Parathyroid adenoma (tissue), 2 donors: ENCODE results near the gene ARHGAP10.

Experiments used
- H2AFZ ChIP-seq: fragments of 300-600 bp; sonication (generic); one replicate; pipeline ENCODE4 v1.7.0; 2017; ENCODE audit warnings: antibody characterized with exemption, mild to moderate bottlenecking
- H3K27ac ChIP-seq: fragments of 300-600 bp; sonication (generic); one replicate; pipeline ENCODE4 v1.7.0; 2017
- H3K27me3 ChIP-seq: fragments of 300-600 bp; sonication (generic); one replicate; pipeline ENCODE4 v1.7.0; 2017; ENCODE audit warnings: low read length; ENCODE audit not compliant: control insufficient read depth, insufficient read depth
- H3K36me3 ChIP-seq: fragments of 300-600 bp; sonication (generic); one replicate; pipeline ENCODE4 v1.7.0; 2017; ENCODE audit warnings: low read length; ENCODE audit not compliant: control insufficient read depth, insufficient read depth
- H3K4me1 ChIP-seq: fragments of 300-600 bp; sonication (generic); one replicate; pipeline ENCODE4 v1.7.0; 2017; ENCODE audit warnings: control low read depth
- H3K4me2 ChIP-seq: fragments of 300-600 bp; sonication (generic); one replicate; pipeline ENCODE4 v1.7.0; 2017; ENCODE audit warnings: low read length
- H3K4me3 ChIP-seq: fragments of 300-600 bp; sonication (generic); one replicate; pipeline ENCODE4 v1.7.0; 2017; ENCODE audit warnings: low read depth, low read length
- H3K79me2 ChIP-seq: fragments of 300-600 bp; sonication (generic); one replicate; pipeline ENCODE4 v1.7.0; 2017; ENCODE audit warnings: control low read depth
- H3K9ac ChIP-seq: fragments of 300-600 bp; sonication (generic); one replicate; pipeline ENCODE4 v1.7.0; 2017; ENCODE audit warnings: mild to moderate bottlenecking
- H3K9me3 ChIP-seq: fragments of 300-600 bp; sonication (generic); one replicate; pipeline ENCODE4 v1.7.0; 2017; ENCODE audit warnings: low read length; ENCODE audit not compliant: control insufficient read depth
- CTCF ChIP-seq: fragments of 300-600 bp; sonication (generic); IDR thresholded peaks from one replicate; pipeline ENCODE4 v1.7.0; 2017; ENCODE audit warnings: antibody characterized with exemption, mild to moderate bottlenecking
- donor health status: primary hyperparathyroidism.

ARHGAP10 gene

DNA sequence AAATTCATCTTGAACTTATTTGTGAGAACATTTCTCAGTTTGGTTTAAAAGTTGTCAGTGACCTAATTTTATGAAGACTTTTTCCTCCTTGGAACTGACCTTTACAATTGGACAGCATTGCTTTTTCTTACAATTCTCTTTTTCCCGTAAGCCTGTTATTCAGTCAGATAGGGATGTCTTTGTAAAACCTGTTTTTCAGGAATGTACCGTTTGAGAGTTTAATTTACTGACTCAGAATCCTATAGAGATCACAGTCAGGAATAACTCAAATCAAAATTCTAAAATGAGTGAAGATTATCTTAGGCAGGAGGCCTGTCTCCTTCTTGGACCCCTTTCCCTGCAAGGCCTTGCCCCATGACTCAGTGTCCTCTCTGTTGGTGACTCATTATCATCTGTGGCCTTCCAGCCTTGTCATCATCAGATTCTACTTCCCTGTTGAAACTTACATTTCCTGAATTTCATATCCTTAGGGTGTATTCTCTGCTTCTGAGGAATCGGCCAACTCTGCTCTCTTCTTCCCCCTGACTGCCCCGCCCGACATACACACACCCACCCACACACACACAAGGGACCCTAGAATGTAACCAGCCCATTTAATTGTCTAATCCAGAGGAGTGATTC lies 99.8 kb downstream of the ARHGAP10 start:
- H3K4me2 ChIP-seq: peak overlapping the region; percentile 5
- no peak overlapping the region for H3K4me3 ChIP-seq
- H2AFZ ChIP-seq: no peak overlapping the region
- H3K27me3 ChIP-seq: no peaks in the 10 kb centered on the region
- TF ChIP-seq CTCF: no peak
- no peaks in the 10 kb centered on the region for H3K79me2 ChIP-seq
- H3K9ac ChIP-seq: no peak overlapping the region
- peak overlapping the region; percentile 42 for H3K27ac ChIP-seq
- no peaks in the 10 kb centered on the region for H3K36me3 ChIP-seq
- peaks cover 4% of the 10 kb centered on the region for H3K4me1 ChIP-seq
- no peaks in the 10 kb centered on the region for H3K9me3 ChIP-seq

DNA sequence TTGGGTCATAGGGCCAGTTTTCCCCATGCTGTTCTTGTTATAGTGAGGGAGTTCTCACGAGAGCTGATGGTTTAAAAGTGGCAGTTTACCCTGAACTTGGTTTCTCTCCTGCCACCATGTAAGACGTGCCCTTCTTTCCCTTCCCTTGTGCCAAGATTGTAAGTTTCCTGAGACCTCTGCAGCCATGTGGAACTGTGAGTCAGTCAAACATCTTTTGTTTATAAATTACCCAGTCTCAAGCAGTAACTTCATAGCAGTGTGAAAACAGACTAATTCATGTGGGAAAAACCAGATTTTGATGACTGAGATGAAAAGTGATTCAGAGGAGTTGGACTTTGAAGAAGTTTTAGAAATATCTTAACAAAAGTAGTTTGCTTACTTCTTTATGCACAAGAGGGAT lies 101.4 kb downstream of the ARHGAP10 start:
- no peak overlapping the region for H2AFZ ChIP-seq
- no peaks in the 10 kb centered on the region for H3K79me2 ChIP-seq
- H3K27me3 ChIP-seq: no peaks in the 10 kb centered on the region
- H3K4me2 ChIP-seq: no peak overlapping the region
- peaks cover 4% of the 10 kb centered on the region for H3K4me1 ChIP-seq
- no peak overlapping the region for H3K9ac ChIP-seq
- H3K9me3 ChIP-seq: no peaks in the 10 kb centered on the region
- TF ChIP-seq CTCF: no peak
- H3K36me3 ChIP-seq: no peaks in the 10 kb centered on the region
- no peak overlapping the region for H3K27ac ChIP-seq
- no peak overlapping the region for H3K4me3 ChIP-seq

- Histone ChIP-seq H2AFZ (no peak overlapping the region), H3K79me2 (no peaks in the 10 kb centered on the region), H3K4me3 (no peak overlapping the region), H3K27me3 (no peaks in the 10 kb centered on the region), H3K4me1 (peaks cover 4% of the 10 kb centered on the region), H3K9me3 (no peaks in the 10 kb centered on the region), H3K4me2 (no peak overlapping the region), H3K9ac (no peak overlapping the region), H3K27ac (no peak overlapping the region), H3K36me3 (no peaks in the 10 kb centered on the region)
- TF ChIP-seq CTCF: no peak
These were observed 101.9 kb downstream of the ARHGAP10 start for GRCh38 chr4:147833741-147834140.

DNA sequence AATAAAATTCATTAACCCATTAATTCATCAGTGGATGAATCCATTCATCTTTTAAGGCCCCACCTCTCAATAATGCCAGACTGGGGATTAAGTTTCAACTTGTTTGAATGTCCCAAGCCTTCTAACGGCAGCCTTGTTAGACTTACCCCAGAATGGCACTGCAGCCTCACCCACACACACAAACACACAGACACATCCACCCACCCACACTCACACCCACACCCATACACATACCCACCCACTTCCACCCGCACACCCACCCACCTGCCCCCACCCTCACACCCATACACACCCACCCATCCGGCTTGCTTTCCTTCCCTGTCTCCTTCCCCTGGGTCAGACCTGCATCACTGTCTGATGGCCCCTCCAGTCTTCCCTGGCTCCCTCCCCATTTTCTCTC lies 102.6 kb downstream of the ARHGAP10 start:
- TF ChIP-seq CTCF: no peak
- Histone ChIP-seq H3K36me3 (no peaks in the 10 kb centered on the region), H3K27me3 (no peaks in the 10 kb centered on the region), H3K4me1 (peaks cover 4% of the 10 kb centered on the region), H3K27ac (no peak overlapping the region), H3K79me2 (no peaks in the 10 kb centered on the region), H2AFZ (no peak overlapping the region), H3K4me2 (no peak overlapping the region), H3K4me3 (no peak overlapping the region), H3K9me3 (no peaks in the 10 kb centered on the region), H3K9ac (no peak overlapping the region)

- H3K9ac ChIP-seq: no peak overlapping the region
- TF ChIP-seq CTCF: no peak
- H3K27ac ChIP-seq: no peak overlapping the region
- no peaks in the 10 kb centered on the region for H3K79me2 ChIP-seq
- H3K4me2 ChIP-seq: no peak overlapping the region
- no peaks in the 10 kb centered on the region for H3K27me3 ChIP-seq
- H3K9me3 ChIP-seq: no peaks in the 10 kb centered on the region
- H3K36me3 ChIP-seq: no peaks in the 10 kb centered on the region
- peaks cover 4% of the 10 kb centered on the region for H3K4me1 ChIP-seq
- no peak overlapping the region for H3K4me3 ChIP-seq
- no peak overlapping the region for H2AFZ ChIP-seq
These were observed 104.9 kb downstream of the ARHGAP10 start for GRCh38 chr4:147836807-147837206.
